CD4-positive, alpha-beta T cell treated with Interleukin-15 for 1 hour (primary cell): ENCODE measurements around the gene MDM4.
A peak's percentile ranks its signal among the peaks of the same experiment; 100 is the strongest.
"Not testable (repeated sequence)": the region's sequence is repeated elsewhere in the genome, so short reads cannot be mapped to it uniquely, and the experiment has no call there.

Experiments
- DNase-seq: peaks from one replicate; pipeline ENCODE4 v3.0.0-alpha.2; 2020

MDM4 gene

GRCh38 chr1:204520834-204521709 is 4.9 kb downstream of the MDM4 start:
- peak; percentile 82 for DNase-seq

DNA sequence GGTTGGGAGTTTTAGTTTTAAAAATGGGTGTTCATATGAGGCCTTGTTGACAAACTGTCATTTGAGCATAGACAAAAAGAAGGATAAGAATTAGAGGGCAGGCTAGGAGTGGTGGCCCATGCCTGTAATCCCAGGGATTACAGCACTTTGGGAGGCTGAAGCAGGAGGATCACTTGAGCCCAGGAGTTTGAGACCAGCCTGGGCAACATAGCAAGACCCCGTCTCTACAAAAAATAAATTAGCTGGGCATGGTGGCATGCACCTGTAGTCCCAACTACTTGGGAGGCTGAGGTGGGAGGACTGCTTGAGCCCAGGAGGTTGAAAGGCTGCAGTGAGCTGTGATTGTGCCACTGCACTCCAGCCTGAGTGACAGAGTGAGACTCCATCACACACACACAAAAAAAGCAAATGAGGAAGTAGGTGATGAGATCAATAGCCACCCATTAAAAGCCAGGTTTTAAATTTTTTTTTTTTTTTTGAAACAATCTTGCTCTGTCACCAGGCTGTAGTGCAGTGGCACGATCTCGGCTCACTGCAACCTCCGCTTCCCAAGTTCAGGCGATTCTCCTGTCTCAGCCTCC is 5.8 kb downstream of the MDM4 start:
- DNase-seq = not testable (repeated sequence)

GRCh38 chr1:204523605-204524215 is 7.5 kb downstream of the MDM4 start:
- DNase-seq = no peak

- no peak for DNase-seq
Observed at GRCh38 chr1:204524986-204525385, 8.8 kb downstream of the MDM4 start.

DNA sequence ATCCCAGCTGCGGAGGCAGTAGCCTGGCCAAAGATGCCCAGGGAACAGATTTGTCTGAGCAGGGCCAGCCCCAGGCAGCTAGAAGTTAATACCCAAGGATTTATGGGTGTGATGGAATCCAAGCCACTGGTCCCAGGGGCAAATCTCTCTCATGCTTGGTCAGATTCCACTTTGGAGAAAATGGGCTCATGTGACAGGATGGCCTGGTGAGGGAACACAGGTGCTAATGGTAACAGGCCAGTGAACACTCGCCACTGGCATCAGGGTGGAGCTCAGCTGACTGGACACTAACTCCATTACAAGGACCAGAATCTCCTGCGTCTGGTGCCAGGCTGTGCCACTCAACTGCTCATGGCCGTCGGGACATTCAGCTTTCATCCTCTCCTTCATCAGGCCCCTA is 12.0 kb downstream of the MDM4 start:
- DNase-seq = no peak

DNA sequence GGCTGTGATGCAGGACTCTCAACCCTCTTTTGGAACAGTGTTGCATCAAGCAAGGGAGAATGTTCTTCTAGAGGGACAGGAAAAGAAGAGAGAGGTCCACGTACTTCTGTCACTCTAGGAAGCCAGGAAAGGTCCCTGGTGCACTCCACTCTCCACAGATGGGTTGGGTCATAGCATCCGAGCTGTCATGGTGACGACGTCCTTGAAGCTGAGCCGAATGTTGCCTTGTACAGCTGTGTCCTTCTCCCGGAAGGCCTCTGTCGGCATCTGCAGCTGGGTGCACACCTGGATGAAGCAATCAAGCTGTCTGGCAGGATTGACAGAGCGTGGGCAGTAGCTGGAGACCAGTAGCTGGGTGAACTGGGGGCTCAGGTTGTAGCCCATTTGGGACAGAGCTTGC is 12.5 kb downstream of the MDM4 start:
- no peak for DNase-seq

DNA sequence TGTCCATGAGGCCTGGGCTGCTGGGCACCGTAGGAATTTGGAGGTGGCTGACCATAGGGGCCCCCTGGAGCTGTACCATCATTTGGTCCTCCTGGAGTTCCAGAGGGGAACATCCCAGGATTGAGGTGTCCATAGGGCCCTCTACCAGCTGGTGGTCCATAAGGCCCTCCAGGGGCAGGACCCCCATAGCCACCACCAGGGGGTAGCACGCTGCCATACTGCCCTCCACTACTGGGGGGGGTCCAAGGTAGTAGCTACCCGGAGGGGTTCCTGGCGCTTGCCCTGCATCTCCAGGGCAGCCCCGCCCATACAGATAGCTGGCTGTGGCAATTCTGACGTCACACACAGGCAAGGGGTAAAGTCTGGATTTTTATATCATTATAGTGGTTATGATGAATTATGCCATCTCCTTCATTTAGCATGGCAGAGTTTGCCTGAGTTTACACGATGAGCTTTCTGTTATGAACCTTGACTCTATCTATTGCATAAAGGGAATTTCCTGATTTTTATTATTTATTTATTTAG is 13.2 kb downstream of the MDM4 start:
- DNase-seq = no peak

- no peak for DNase-seq
Observed at GRCh38 chr1:204530932-204531331, 14.7 kb downstream of the MDM4 start.

DNA sequence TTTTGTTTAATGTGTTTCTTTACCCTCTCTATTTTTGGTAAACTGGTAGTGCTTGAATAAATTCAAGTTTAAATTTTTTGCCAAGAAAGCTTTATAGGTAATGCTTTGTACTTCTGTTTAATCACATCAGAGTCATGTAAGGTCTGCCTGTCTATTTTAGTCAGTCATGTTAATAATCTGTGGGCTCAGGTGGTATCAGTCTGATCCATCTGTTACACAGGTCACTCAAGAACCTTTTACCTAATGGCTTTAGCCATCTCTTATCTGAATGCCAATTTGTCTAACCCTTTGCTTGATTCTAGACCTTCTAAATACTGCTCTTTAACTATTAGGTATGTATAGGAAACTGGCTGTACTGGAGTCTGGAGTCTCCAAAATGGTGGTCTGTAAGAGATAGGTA is 16.6 kb downstream of the MDM4 start:
- no peak for DNase-seq

DNA sequence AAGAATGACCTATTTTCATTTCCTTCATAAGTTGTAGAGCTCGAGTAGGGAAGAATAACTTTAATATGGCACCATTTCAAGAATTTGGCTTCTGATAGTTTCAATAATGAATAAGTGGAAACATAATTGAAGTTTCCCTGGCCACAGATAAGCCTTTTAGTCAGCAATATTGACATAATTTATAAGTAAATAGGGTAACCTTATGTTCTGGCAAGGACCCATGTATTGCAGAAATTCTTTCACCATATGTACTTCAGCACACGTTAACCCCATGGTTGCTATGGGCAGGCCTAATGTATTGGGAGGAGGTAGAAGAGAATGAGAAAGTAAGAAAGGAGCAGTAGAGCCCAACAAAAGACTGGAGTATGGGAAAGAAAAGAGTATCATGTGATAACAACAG is 25.4 kb downstream of the MDM4 start:
- no peak for DNase-seq

DNA sequence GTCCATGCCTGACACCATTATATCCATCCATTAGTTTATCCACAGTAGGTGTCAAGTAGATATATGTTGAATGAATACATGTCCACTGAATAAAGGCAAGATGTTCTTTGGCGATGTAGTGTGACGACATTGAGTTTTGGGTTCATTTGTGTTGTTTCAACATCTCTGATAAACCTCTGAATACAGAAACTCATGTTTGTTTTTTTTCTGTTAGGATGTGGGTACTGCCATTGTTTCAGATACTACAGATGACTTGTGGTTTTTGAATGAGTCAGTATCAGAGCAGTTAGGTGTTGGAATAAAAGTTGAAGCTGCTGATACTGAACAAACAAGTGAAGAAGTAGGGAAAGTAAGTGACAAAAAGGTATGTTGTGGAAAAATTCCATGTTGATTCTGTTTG is 28.1 kb downstream of the MDM4 start:
- no peak for DNase-seq

- no peak for DNase-seq
Observed at GRCh38 chr1:204545202-204545601, 29.0 kb downstream of the MDM4 start.

- no peak for DNase-seq
Observed at GRCh38 chr1:204545881-204546280, 29.7 kb downstream of the MDM4 start.

DNA sequence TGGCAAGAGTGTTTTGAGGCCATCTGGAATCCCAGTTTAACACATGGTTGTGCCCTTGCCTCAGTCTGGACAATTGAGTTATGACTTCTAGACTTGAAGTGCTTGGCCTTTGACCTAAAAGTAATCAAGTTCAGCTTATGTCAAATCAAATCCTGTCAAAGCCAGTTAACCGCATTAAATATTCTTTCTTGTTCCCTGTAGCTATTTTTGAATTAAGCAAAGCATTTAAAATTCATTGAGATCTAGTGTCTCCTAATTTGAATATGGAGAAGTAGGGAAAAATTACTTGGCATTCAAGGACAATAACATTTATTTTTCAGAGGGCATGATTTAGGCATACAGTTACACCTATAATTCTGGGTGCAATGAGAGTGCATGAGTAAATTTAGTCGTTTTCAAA is 32.1 kb downstream of the MDM4 start:
- no peak for DNase-seq

DNA sequence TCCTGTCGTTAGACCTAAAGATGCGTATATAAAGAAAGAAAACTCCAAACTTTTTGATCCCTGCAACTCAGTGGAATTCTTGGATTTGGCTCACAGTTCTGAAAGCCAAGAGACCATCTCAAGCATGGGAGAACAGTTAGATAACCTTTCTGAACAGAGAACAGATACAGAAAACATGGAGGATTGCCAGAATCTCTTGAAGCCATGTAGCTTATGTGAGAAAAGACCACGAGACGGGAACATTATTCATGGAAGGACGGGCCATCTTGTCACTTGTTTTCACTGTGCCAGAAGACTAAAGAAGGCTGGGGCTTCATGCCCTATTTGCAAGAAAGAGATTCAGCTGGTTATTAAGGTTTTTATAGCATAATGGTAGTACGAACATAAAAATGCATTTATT is 33.1 kb downstream of the MDM4 start:
- DNase-seq = no peak

DNA sequence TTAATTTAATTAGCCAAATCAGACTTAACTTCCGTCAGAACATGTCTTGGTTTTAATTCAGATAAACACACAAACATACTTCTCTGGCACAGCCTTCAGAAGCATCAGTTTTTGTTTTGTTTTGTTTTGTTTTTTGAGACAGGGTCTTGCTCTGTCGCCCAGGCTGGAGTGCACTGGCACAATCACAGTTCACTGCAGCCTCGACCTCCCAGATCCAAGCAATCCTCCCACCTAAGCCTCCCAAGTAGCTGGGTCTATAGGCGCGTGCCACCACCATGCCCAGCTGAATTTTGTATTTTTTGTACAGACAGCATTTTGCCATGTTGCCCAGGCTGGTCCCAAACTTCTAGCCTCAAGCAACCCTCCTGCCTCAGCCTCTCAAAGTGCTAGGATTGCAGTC is 34.7 kb downstream of the MDM4 start:
- DNase-seq = no peak

- DNase-seq = no peak
Observed at GRCh38 chr1:204556458-204557052, 40.3 kb downstream of the MDM4 start.

DNA sequence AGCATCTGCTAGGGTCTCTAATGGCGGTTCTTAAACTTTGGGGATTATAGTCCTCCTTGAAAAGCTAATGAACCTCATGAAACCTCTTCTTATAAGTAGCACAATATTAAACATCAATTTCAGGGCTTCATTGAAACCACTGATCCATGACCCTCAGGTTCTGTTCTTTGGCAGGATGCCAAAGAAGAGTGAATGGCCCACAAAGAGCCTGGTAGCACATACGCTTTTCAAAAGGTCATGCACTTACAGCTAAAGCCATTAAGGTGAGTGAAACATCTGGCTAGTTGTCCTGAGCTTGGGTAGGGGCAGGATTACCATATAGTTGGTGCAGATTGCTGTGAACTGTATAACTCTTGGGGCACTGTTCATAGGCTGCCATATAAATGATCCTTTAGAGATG is 42.3 kb downstream of the MDM4 start:
- DNase-seq = no peak

DNA sequence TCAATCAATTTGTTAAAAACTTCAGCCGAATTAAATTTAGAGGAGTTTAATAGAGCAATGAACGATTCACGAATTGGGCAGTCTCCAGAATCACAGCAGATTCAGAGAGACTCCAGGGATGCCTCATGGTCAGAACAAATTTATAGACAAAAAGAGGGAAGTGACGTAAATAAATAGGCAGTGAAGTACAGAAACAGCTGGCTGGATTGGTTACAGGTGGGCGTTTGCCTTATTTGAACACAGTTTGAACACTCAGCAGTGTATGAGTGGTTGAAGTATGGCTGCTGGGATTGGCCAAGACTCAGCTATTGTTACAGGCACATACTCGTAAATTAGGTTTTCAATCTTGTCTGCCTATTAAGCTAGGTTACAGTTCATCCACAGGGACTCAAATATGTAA is 43.8 kb downstream of the MDM4 start:
- DNase-seq = not testable (repeated sequence)

DNA sequence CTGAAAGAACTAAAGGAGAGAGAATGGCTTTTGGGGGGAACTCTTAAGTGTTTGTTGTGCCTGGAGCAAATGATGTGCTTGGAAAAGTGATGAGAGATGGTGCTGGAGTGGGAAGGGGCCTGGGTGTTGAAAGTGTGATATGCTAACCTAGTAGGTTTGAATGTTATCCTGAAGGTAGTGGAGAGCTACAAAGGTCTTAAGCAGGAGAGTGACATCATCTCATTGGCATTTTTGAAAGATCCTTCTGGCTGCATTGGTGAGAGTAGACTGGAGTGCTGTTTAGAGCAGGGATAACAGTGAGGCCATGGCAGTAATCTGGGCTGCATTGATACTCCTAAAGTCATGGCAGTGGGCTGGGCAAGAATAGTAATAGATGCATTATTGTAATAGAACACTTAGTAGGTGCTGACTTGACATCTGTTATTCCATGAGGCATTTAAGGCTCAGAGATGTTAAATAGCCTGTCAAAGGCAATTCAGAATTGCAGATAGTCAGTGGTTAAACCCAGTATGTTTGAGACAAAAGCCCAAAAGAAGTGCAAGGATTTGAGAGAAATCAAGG is 44.5 kb downstream of the MDM4 start:
- no peak for DNase-seq

- no peak for DNase-seq
Observed at GRCh38 chr1:204562075-204562990, 46.1 kb downstream of the MDM4 start.

DNA sequence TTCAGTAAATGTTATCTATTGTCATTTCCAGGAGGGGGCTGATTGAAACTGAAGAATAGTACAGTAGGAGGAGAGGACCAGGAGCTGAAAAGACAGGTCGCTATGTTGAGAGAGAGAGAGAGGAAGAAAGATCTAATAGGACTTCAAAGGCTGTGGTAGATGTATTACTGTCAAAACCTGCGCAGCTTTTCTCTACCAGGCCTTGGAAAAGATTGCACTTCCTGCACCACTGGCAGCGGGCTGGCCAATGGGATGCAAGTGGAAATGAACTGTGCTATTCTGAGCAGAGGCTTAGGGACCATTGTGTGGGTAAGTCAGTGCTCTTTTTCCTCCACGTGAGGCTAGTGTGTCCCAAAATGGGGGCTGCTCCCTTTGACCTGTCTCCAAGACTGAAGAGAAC is 47.1 kb downstream of the MDM4 start:
- no peak for DNase-seq
